GM21576 (cell line): ENCODE data around the gene FNDC7.
"Not testable (repeated sequence)": the region's sequence is repeated elsewhere in the genome, so short reads cannot be mapped to it uniquely, and the experiment has no call there.

Experiments used
- ATAC-seq: cut with Tn5 transposase; IDR thresholded peaks from one replicate; pipeline ENCODE4 v1.9.1; 2021; ENCODE audit warnings: mild to moderate bottlenecking, moderate library complexity; ENCODE audit not compliant: unreplicated experiment

Gene FNDC7

DNA sequence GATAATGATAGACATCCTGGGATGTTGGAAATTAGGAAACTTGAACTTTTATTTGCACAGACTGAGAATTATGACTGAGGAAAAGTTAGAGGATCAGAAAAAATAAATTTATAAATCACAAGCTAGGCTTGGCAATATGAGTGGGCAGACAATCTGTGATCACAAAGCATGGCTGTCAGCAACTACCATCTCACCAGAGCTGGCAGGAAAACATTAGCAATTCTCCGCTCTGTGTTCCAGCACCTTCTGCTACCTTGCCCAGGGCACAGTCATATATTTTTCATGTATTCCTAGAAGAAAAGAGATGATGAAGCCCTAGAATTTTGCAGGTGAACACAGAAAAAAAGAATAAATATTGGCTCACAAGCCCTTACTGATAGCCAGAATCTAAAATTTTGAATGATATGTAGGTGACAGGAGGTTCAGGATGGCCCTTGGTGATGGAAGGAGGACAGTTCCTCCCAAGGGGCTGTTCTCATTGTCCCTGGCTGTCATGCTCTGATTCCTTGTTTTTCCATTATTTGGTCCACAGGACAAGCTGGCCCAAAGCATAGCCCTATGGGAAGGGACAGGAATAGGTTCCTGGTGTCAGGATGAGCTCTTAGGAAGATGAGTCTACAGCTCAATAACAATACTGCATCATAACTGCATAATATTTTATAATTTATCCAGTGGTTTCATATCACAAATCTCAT is 21.6 kb downstream of the FNDC7 start:
- ATAC-seq = no peak

DNA sequence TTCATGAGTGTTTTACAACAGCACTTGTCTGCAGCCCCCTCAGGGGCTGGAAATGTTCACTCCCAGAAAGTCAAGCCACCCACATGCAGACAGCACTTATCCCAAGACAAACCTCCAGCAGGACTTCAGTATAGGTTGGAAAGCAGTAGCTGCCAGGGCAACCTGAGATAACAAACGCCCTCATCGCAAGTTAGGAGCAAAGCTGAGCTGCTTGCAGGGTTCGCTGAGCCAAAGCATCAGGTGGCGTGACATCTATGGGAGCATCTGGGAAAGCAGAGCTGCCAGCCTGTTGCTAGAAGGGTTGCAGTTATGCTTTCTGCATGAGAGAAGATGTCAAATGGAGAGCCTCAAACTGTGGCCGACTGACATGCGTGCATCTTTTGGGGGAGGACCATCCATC is 29.5 kb downstream of the FNDC7 start:
- no peak for ATAC-seq

DNA sequence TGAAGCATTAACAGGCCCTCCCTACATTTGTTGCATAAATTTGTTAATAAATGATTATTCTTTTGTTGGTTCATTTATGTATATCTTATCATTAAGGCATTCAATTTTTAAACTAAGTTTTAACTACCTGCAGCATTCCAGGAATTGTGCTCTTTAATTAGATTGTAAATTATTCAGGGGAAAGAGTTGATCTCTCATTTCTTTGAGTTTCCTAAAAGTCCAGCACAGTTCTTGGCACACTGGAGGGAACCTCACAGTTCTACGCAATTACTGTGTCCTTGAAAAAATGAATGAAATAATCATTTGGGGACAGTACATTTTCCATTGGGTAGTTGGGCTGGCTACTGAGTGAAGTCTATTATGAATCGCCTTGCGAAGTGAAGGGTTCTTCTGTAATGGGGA is 33.3 kb downstream of the FNDC7 start:
- ATAC-seq = no peak

DNA sequence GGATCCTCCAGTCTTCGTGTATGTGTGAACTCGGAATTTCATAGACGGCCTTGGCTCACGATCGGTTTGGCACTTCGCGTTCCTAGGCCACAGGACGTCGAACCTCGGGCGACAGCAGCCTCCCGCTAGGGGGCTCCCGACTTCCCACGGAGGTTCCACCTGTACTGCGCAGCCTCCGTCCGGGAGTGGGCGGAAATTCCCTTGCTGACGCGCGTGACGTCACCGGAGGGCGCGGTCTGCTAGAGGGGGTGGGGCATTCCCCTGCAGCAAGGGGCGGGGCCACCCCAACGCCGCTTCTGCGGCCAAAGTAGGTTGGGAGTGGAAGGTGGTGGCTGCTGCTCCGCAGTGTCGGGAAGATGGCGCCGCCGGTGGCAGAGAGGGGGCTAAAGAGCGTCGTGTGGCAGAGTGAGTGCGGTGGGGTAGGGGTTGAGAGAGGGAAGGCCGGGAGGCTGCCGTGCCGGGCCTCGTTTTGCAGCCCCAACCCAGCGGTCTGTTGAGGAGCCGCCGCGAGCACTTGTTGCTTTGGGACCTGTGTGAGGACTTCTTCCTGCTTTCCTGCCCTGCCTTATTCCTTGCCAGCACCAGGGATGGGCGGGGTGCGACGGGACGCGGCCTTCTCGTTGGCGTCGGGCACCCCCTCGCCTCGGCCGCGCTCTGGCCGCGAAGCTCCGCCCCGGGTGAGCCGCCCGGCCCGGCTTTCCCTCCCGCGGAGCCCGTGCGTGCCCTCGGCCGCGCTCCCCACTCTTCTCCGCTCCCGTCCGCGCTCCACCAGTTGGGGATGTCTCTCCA is 33.9 kb downstream of the FNDC7 start, which contains the start of gene STXBP3:
TSS of gene STXBP3 (plus strand) at position 293 of the 789 bp plus-strand sequence. CDS start at position 357, 64 bp downstream.
- peak; percentile 87 for ATAC-seq

DNA sequence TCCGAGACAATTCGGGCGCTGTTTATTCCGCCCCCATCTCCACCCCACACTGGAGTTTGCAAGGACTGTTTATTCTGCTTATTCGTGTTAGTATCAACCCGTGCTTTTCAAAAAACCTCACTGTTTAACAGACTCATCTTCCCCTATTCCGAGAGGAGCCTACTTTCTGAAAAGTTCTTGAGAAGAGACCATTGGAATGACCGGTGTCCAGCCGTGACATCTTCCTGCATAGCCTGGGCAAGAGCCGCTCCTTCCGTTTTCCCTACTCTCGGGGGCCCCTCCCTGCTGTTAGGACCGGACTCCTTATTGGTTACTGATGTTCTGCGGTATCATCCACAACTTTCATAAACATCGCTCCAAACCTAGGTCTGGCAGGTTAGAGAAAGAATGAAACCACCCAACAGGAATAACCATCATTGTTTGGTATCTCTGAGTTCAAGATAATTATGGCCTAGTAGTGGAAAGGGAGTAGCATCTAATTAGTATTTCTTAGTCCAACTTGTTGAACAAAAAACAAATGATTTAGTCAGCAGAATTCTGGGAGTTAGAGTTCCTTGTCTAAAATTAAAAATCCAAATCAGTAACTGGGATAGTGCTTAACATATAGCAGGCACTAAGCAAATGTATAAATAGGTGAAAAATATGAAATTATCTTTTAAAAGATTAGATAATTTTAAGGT is 34.6 kb downstream of the FNDC7 start:
- ATAC-seq = peak; percentile 22

DNA sequence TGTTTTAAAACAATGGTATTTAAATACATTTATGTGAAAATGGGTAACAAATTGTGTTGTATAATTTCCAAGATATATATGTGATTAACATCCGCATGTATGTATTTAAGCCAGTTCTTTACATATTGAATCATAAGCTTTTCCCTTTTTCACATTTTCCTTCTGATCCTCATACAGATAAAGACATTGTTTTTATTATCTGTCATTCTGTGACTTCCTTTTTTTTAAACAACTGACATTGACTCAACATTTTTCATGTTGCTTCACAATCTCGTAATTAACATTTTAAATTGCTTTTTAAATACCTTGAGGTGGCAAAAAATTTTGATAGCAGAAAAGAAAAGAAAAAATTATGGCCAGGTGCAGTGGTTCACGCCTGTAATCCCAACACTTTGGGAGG is 35.2 kb downstream of the FNDC7 start:
- ATAC-seq = no peak

DNA sequence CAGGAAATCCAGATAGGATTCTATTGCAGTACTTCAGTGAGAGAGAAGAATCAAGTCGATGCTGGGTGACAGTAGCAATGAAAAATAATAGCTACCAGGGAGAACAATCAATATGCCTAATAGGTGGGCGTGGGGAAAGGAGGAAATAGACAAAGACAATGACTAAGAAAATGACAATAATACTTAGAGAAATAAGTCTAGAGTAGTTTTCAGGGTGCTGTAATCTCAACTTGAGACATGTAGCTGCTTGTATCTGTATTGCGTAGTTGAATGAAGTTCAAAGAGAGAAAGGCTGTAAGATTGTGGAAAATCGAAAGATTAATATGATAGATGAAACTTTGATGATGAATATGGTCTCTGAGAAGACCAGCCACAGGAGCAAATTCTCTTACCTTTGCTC is 36.4 kb downstream of the FNDC7 start:
- ATAC-seq = no peak

DNA sequence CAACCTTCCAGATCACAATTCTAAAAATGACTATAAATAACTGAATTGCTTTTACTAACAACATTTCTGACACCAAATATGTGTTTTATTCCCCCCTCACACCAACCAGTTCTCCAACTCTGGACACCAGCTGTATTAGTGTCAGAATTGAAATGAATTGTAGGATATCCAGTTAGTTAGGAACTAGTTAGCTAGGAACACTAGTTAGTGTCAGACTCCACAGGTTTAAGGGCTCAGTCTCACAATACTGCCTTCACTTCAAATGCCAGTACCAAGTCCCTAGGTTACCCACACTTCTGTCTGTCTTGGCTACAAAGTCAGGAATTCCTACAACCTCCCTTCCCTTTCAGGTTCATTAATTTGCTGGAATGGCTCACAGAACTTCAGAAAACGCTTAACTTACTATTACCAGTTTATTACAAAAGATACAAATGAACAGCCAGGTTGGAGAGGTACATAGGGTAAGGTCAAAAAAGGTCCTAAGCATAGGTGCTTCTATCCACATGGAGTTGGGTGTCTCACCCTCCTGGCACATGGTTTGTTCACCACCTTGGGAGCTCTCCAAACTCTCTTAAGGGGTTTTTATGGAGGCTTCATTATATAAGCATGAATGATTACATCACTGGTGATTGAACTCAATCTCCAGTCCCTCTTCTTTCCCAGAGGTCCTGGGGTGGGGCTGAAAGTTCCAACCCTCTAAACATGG is 37.9 kb downstream of the FNDC7 start:
- no peak for ATAC-seq

DNA sequence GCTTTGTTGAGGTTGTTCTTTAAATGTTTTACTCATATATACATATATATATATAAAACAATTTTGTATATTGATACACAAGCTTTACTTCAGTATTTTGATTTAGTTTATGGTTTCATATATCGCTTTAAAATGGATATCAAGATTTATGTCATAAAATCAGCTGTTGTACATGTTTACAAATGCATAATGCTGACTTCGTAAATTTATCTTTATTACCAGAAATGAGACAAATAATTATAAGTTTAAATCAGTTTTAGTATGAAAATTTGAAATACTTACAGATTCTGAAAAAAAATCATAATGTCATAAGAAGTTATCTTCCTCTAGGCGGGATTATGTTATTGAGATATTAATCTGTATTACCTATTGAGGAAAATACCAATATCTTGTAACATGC is 40.7 kb downstream of the FNDC7 start:
- no peak for ATAC-seq

DNA sequence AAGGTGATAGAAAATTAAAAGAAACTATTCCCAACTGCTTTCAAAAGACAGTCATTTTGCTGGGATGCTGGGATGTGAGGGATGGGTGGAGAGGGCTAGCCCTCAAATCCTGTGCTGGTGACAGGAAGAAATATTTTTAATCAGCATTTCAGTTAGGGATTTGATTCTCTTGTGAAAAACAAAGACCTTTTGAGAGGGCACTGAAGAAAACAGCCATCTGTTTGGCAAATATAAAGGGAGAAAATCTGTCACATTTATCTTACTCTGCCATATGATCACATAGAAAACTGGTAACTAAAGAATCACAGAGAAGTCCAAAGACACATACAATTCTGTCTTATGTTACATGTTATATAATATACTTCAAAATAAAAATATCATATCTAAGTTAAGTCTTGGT is 46.1 kb downstream of the FNDC7 start:
- ATAC-seq = no peak

DNA sequence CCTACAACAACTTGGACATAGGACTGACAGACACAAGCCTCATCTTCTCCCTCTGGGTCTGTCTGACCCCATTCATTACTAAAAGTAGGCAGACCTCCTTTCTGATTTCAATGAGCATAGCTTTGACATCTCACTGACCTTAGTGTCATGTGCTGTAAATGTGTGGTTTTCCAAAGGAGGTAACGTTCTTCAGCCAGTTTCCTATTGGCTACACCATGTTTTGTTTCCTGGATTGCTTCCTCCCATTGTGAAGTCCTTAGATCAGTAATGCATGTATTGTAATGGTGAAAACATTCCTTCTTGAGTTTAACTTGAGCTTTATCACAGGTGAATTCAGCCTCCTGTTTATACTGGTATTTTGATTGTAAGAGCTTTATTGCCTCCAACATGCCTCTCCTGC is 54.4 kb downstream of the FNDC7 start:
- no peak for ATAC-seq

DNA sequence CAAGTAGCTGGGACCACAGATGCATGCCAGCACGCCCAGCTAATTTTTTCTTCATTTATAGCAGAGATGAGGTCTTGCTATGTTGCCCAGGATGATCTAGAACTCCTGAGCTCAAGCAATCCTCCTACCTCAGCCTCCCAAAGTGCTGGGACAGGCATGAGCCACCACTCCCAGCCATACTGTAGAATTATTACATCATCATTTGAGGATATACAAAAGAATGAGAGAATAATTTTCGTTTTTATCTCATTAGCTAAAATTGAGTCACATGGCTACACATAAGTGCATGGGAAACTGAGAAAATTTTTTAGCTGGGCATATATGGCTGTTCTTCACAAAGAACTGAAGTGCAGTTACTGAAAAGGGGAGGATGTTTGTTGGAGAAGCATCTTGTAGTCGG is 55.0 kb downstream of the FNDC7 start:
- no peak for ATAC-seq

DNA sequence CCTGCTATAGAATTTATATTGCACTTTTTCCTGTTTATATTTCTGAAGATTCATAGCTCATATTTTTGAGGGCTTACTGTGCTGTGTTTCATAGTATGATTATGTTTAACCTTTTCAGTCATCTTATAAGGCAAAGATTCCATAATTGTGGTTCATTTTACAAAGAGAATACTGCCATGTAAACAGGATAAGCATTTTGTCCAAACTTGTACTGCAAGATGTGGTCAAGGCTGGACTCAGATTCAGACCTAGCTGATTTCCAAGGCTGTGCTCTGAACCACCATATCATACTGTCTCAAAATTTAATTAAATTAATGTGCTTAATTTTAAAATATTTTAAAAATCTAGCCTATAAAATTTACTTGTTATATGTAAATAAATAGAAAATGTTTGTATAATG is 65.1 kb downstream of the FNDC7 start:
- no peak for ATAC-seq

DNA sequence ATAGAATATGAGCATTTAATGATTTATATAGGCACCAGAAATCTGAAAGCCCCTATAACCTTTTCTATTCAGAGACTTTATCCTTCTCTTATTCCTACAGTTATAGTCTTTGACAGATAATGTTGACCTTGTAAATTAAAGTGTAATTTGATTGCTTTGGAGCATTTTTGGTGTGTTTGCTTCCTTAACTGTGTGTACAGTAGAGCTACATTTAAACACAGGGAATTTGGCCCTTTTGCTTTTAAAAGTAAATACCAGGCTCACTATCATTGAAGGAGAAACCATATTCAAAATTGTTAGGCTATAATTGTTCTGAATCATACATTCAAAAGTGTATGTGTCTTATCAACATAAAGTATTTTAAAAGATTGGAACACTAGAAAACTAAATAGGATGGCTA is 66.7 kb downstream of the FNDC7 start:
- ATAC-seq = no peak

DNA sequence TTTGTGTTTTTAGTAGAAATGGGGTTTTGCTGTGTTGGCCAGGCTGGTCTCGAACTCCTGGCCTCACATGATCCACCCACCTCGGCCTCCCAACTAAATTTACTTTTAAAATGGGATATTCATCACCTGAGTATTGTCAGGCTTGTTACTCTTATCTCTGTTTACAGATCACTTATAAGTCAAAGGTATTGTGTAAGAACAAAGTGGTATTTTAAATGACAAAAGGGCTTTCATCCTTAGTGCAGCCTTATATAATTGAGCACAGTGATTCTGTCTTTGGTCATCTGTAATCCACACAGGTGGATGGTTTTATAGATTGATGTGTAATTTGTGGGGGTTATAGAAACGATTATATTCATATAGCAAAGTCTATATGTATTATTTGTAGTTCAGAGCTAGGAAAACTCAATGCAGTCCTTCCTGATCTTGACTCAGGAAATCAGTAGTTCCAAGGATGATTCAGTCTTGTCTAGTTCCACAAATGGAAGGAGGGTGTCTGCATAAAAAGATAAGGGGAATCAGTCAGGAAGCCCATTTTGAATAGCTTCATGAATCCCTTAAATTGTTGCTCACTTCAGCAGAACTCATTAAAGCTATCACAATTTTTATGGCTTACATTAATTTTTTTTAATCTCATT is 68.3 kb downstream of the FNDC7 start:
- no peak for ATAC-seq

DNA sequence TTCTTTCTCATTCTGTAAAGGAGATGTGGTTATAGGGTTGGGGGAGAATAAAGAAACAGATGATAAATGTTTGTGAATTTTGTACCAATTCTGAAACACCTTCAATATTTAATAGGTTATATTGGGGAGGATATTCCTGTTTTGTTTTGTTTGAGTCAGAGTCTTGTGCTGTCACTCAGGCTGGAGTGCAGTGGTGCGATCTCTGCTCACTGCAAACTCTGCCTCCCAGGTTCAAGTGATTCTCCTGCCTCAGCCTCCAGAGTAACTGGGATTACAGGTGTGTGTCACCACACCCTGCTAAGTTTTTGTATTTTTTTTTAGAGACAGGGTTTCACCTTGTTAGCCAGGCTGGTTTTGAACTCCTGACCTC is 68.9 kb downstream of the FNDC7 start:
- not testable (repeated sequence) for ATAC-seq

DNA sequence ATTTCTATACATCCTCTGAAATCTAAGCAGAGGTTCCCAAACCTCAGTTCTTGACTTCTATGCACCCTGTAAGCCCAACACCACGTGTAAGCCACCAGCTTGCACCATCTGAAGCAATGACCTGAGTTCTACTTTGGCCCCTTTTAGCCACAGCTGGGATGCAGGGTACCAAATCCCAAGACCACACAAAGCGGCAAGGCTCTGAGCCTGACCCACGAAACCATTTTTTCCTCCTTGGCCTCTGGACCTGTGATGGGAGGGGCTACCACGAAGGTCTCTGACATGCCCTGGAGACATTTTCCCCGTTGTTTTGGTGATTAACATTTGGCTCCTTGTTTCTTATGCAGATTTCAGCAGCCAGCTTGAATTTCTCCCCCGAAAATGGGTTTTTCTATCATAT is 72.6 kb downstream of the FNDC7 start:
- ATAC-seq = no peak

DNA sequence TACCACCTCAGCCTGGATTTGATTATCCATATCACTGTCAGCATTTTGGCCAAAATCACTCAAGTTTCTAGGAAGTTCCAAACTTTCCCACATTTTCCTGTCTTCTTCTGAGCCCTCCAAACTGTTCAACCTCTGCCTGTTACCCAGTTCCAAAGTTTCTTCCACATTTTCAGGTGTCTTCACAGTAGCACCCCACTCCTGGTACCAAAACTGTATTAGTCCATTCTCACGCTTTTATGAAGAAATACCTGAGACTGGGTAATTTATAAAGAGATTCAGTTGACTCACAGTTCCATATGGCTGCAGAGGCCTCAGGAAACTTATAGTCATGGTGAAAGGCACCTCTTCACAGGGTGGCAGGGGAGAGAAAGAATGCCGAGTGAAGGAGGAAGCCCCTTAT is 73.2 kb downstream of the FNDC7 start:
- no peak for ATAC-seq

DNA sequence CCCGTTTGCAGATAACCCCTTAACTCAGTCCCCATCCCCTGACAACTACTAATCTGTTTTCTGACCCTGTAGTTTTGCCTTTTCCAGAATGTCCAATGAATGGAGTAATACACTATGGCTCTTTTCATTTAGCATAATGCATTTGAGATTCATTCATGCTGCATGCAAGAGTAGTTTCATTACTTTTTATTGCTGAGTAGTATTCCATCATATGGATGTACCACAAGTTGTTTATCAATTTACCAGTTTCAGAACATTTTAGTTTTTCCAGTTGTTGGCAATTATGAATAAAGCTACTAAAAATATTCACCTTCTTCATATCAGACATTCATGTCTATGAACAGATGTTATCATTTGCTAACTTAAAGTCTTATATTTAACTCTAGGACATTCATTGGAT is 79.1 kb downstream of the FNDC7 start:
- no peak for ATAC-seq
